GM12872 (cell line): ENCODE measurements around the gene CLDN14.

Source experiments
- TF ChIP-seq, protein P1 (sequence below): IDR thresholded peaks from 3 replicates; pipeline ENCODE4 v1.5.1; 2011; ENCODE audit warnings: low read depth, mild to moderate bottlenecking, low read length, moderate library complexity; ENCODE audit not compliant: insufficient read depth

The CLDN14 gene

DNA sequence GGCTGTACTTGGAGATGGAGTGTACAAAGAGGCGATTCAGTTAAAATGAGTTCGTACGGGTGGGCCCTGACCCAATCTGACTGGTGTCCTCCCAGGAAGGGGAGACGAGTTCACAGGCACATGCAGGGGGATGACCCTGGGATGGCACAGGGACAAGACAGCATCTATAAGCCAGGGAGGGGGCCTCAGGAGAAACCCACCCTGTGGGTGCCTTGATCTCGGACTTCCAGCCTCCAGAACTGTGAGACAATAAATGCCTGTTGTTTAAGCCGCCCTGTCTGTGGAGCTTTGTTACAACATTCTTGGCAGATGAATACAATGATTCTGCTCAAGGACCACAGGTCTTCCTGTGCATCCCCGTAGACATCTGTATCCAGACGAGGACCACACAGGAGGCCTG, 14.6 kb upstream of the CLDN14 start:
- TF ChIP-seq, protein P1, sequence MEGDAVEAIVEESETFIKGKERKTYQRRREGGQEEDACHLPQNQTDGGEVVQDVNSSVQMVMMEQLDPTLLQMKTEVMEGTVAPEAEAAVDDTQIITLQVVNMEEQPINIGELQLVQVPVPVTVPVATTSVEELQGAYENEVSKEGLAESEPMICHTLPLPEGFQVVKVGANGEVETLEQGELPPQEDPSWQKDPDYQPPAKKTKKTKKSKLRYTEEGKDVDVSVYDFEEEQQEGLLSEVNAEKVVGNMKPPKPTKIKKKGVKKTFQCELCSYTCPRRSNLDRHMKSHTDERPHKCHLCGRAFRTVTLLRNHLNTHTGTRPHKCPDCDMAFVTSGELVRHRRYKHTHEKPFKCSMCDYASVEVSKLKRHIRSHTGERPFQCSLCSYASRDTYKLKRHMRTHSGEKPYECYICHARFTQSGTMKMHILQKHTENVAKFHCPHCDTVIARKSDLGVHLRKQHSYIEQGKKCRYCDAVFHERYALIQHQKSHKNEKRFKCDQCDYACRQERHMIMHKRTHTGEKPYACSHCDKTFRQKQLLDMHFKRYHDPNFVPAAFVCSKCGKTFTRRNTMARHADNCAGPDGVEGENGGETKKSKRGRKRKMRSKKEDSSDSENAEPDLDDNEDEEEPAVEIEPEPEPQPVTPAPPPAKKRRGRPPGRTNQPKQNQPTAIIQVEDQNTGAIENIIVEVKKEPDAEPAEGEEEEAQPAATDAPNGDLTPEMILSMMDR = no peak

DNA sequence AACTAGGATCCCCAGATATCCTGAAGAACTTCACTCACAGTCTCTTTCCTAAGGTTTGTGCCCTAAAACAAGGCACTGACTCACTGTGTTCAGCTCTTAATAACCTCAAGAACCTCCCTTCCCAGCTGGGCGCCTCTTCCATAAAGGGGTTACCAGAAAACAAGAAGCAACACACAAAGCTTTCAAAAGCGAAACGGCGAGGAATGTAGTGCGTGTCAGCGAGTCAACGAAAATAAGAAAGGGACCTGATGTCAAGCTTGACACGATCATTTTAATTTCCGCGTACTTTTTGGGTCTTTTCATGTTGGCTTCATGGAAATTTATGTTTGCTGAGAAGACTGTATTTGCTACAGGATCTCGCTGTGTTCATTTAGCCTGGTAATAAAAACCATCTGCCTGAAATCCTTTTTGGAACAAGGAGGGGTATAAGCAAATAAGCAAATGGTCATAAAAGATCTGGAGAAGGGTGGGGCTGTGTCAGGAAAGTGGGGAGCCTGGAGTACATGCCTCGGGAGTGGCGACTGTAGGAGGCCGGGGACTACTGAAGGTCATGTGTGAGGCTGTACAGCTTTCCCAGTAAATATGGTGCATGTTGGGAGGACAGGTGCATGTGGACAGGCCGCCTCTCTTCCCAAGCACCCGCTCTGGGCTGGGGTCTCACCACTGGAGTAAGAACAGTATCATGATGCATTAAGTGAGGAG, 11.4 kb upstream of the CLDN14 start:
- TF ChIP-seq, protein P1 = no peak

DNA sequence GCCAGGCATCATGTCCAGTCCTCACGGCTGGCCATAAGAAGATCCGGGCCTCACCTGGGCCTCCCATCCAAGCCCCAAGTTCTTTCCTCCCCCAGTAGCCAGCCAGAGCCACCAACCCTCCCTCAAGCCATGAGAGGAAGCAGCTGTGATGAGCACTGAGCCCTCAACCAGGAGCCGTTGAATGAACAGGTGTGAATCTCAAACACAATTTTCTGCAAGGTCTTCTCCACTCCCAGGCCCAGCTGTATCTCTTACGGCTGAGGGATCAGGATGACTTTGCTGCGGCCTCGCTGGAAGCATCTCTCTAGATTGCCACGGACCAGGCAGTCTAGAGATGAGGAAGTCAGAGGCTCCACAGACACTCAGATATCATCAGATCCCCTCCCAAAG, 9.8 kb upstream of the CLDN14 start:
- TF ChIP-seq, protein P1 = no peak

DNA sequence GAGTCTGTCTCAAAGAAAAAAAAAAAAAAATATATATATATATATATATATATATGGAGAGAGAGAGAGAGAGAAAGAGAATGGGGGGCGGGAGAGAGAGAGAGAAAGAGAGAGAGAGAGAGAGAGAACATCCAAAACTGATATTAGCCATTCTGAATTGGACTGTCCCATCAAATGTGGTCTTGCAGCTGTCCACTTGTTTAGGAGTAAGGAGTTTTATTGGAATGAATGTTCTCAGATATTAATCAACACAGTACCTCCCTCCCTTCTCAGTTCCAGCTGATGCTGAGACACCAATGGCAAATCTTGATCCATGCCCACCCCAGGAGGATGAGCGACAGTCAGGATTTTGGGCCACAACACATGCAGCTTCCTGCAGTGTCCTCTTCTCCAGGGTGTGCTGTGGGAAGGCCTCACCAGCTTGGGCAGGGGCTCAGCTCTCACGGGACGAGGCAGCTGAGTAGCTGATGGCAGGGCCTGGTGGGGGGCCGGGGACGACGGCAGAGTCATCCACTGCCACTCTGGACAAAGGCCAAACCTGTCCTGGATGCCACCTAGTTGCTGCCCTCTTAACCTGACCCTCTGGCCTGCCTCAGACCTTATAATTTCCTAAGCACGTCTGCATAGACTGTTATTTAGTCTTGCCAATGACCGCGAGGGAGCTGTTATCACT, 9.3 kb upstream of the CLDN14 start:
- TF ChIP-seq, protein P1 = no peak

DNA sequence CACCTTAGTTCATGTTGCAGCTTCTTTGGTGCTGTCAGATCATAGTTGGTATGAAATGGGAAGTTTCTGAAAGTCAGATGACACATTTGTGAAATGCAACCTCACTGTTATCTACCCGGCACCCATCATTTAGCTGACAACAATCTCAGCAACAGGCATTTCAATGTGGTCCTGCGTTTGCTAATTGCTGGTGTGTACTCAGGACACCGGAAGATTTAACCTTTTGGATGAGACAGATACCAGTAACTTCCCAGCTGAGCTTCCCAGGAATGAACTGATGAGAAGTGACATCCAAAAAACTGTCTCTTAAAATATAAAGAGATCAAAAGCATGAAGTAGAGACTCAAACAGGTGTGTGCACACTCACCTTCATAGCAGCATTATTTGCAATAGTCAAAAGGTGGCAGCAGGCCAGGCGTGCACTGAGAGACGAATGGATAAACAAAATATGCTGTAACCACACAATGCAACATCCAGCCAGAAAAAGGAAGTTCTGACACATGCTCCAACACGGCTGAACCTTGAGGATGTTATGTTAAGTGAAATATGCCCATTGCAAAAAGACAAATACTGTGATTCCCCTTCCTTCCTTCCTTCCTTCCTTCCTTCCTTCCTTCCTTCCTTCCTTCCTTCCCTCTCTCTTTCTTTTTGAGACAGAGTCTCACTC, 7.9 kb upstream of the CLDN14 start:
- TF ChIP-seq, protein P1 = no peak

DNA sequence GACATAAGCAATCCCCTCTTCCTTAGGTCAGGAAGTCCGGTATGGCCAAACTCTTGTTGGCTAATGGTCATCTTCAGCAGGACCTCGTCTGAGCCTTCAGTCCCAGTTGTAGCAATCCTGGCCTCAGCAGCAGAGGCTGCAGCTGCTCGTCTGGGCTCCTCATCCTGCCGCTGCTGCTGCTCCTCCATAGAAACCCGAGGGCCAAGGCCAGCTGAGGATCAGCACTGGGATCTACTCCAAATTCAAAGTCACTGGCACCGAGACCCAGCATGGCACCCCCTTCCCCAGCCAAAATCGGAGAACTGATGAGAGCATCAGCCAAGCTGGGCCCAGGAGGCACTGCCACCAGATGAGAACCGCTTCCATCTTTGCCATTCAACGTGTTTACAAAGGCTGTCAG, 6.3 kb upstream of the CLDN14 start:
- TF ChIP-seq, protein P1 = no peak

DNA sequence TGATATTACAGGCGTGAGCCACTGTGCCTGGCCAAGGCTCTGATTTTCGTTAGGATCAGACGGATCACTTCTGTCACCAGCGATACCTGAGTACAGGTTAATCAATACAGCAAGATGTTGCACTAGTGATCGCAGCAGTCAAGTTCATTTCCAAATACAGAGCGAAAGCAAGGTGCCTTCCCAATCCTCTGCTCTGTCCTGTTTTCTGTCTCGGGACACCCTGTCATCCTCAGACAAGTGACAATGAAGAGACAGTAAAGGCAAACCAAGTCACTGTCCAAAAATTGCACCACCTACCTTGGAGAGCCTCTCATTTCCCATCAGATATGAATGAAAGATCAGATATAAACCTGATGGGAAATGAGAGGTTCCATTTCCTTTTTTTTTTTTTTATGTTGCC, 5.6 kb upstream of the CLDN14 start:
- TF ChIP-seq, protein P1 = no peak
